ENCODE measurements around the gene PARVG.

GRCh38 chr22:44131412-44131811, 49.3 kb upstream of the PARVG start:
- TF ChIP-seq JUN (IDR thresholded peaks at IDR 0.05) (no peak), POLR2A (IDR thresholded peaks at IDR 0.05; ENCODE audit: low read length) (no peak), EP300 (IDR thresholded peaks at IDR 0.05) (no peak), BCL3 (IDR thresholded peaks at IDR 0.05) (no peak), MAFK (IDR thresholded peaks at IDR 0.05; ENCODE audit: partially characterized antibody) (no peak)
- TF ChIP-seq, protein P1, sequence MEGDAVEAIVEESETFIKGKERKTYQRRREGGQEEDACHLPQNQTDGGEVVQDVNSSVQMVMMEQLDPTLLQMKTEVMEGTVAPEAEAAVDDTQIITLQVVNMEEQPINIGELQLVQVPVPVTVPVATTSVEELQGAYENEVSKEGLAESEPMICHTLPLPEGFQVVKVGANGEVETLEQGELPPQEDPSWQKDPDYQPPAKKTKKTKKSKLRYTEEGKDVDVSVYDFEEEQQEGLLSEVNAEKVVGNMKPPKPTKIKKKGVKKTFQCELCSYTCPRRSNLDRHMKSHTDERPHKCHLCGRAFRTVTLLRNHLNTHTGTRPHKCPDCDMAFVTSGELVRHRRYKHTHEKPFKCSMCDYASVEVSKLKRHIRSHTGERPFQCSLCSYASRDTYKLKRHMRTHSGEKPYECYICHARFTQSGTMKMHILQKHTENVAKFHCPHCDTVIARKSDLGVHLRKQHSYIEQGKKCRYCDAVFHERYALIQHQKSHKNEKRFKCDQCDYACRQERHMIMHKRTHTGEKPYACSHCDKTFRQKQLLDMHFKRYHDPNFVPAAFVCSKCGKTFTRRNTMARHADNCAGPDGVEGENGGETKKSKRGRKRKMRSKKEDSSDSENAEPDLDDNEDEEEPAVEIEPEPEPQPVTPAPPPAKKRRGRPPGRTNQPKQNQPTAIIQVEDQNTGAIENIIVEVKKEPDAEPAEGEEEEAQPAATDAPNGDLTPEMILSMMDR (IDR thresholded peaks at IDR 0.05) = no peak
- TF ChIP-seq, protein P2, sequence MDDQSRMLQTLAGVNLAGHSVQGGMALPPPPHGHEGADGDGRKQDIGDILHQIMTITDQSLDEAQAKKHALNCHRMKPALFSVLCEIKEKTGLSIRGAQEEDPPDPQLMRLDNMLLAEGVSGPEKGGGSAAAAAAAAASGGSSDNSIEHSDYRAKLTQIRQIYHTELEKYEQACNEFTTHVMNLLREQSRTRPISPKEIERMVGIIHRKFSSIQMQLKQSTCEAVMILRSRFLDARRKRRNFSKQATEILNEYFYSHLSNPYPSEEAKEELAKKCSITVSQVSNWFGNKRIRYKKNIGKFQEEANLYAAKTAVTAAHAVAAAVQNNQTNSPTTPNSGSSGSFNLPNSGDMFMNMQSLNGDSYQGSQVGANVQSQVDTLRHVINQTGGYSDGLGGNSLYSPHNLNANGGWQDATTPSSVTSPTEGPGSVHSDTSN (IDR thresholded peaks at IDR 0.05) = no peak
- TF ChIP-seq, protein P3, sequence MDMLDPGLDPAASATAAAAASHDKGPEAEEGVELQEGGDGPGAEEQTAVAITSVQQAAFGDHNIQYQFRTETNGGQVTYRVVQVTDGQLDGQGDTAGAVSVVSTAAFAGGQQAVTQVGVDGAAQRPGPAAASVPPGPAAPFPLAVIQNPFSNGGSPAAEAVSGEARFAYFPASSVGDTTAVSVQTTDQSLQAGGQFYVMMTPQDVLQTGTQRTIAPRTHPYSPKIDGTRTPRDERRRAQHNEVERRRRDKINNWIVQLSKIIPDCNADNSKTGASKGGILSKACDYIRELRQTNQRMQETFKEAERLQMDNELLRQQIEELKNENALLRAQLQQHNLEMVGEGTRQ (IDR thresholded peaks at IDR 0.05) = no peak

Measured in A549 (cell line).